GM13976 (cell line): ENCODE data around the gene IGFLR1.

ENCODE experiments used
- DNase-seq: peaks from one replicate; pipeline ENCODE4 v3.0.0; 2012; ENCODE audit warnings: low spot score
- in situ Hi-C: fragments of 300-500 bp; cut with MboI; formaldehyde crosslinking; loops from one replicate; pipeline ENCODE4 v1.12.0; 2022; ENCODE audit warnings: low sequenced_read_pairs, mixed read lengths, inconsistent platforms; ENCODE audit not compliant: unreplicated experiment
- TF ChIP-seq, protein P1 (sequence below): IDR thresholded peaks from 2 replicates; pipeline ENCODE4 v1.5.1; 2012; ENCODE audit warnings: borderline replicate concordance, mild to moderate bottlenecking; ENCODE audit not compliant: insufficient read depth; ENCODE audit errors: extremely low read depth, missing control alignments, control extremely low read depth

IGFLR1 gene

DNA sequence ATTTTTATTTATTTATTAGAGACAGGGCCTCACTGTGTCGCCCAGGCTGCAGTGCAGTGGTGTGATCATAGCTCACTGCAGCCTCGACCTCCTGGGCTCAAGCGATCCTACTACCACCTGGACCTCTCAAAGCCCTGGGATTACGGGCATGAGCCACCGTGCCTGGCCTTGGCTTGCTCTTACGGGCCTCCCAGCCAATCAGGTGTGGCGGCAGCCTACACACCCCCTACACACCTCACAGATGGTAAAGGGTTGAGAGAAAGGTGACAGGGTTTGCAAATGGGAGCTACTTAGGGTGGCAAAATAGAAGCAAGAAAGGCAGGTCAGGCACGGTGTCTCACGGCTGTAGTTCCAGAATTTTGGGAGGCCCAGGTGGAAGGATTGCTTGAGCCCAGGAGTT lies 38.9 kb downstream of the IGFLR1 start:
- in situ Hi-C loops = loop anchor here (10.0 kb wide), 1 partner anchor 221 kb away; no protein-coding TSS in a partner anchor
- no peak for DNase-seq
- TF ChIP-seq, protein P1, sequence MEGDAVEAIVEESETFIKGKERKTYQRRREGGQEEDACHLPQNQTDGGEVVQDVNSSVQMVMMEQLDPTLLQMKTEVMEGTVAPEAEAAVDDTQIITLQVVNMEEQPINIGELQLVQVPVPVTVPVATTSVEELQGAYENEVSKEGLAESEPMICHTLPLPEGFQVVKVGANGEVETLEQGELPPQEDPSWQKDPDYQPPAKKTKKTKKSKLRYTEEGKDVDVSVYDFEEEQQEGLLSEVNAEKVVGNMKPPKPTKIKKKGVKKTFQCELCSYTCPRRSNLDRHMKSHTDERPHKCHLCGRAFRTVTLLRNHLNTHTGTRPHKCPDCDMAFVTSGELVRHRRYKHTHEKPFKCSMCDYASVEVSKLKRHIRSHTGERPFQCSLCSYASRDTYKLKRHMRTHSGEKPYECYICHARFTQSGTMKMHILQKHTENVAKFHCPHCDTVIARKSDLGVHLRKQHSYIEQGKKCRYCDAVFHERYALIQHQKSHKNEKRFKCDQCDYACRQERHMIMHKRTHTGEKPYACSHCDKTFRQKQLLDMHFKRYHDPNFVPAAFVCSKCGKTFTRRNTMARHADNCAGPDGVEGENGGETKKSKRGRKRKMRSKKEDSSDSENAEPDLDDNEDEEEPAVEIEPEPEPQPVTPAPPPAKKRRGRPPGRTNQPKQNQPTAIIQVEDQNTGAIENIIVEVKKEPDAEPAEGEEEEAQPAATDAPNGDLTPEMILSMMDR = no peak

DNA sequence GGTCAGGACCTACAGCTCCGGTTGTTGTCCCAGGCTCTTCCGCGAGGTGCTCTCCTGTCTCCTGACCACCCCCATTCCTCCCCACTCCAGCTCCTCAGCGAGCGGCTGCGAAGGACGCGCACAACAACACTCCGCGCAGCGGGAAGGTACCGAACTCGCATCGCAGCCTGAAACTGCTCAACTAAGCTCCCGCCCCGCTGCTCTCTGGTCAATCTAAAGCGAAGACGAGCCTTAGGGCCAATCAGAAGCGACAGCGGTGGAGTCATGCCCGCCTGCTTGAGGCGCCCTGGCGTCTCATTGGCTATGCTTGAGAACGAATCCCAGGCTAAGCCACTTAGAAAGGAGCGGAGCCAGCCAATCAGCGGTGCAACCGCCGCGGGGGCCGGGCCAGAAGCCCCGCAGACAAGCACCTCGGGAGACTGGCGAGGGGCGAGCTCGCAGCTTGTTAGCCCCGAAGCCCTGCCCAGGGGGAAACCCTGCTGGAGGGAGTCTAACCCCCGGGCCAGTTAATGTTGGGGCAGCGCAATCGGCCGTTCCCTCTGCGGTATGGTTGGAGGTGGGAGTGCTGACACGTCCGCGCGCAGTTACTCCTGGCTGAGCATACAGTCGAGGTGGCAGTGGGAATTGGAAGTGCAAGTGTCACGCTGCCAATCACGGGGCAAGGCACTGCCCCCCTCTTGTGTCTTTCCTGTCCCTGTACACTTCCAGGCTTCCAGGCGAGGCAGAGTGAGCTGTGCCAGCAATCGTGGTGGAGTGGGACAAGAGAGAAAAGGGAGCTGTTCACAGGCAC lies 39.8 kb downstream of the IGFLR1 start:
- TF ChIP-seq, protein P1 = no peak
- in situ Hi-C loops = loop anchor here (10.0 kb wide), 1 partner anchor 222 kb away; no protein-coding TSS in a partner anchor
- DNase-seq = peak; percentile 95

DNA sequence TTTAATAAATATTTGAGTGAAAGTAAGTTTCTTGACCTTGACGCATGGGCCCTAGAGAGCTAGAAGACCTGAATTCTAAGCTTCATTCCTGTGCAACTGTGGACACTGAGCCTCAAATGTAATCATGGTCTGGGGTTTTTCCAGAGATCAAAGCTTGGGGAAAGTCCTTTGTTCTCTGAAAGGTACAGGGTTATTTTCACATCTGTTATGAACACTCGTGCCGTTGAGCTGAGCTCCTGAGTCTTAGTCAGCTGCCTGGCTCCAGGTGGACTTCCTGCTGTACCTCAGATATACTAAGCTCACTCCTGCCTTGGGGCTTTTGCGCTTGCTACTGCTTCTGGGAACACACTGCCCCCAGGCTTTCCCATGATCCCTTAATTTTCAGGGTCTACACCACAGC lies 45.4 kb downstream of the IGFLR1 start:
- TF ChIP-seq, protein P1 = no peak
- peak; percentile 65 for DNase-seq
- in situ Hi-C loops = no loop called here

DNA sequence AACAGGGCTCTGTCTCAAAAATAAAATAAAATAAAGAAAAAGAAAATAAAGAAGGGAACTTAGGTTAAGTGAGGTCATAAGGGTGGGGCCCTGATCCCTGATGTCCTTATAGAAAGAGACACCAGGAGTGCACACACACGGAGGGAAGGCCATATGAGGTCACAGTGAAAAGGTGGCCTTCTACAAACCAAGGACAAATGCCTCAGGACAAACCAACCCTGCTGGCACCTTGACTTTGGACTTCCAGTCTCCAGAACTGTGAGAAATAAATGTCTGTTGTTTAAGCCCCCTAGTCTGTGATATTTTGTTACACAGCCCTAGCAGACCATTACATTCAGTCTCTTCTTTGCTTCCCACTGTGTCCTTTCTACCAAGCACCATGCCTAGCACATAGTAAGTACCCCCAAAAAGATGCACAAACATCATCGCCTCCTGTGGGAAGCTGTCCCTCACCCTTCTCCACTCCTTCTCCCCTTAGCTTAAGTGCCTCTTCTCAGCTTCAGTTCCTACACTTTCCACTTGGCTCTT lies 46.3 kb downstream of the IGFLR1 start:
- TF ChIP-seq, protein P1 = no peak
- DNase-seq = no peak
- in situ Hi-C loops = no loop called here

DNA sequence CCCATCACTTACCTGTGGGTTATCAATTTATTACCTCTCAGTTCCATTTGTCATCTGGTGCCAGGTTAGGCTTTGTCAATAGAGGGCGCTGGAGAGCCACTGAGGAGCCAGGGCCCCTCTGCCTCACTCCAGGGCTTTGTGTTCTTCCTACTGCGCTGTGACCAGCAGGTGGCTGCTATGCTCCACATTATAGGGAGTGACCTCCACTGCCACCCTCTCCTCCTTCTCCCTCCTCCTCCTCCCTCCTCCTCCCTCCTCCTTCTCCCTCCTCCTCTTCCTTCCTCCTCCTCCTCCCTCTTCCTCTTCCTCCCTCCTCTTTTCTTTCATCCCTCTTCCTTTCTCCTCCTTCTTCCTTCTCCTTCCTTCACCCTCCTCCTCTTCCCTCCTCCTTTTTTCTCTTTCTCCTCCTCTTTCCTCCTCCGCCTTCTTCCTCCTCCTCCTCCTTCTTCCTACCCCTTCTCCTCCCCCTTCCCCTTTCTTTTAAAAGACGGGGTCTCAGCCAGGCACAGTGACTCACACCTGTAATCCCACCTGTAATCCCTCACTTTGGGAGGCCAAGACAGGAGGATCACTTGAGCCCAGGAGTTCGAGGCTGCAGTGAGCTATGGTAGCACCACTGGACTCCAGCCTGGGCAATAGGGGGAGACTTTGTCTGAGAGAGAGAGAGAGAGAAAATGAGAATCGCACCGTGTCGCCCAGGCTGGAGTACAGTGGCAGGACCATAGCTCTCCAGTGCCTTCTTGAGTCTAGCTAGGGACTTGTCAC lies 48.2 kb downstream of the IGFLR1 start:
- in situ Hi-C loops = no loop called here
- TF ChIP-seq, protein P1 = peak; percentile 99
- peak; percentile 86 for DNase-seq

DNA sequence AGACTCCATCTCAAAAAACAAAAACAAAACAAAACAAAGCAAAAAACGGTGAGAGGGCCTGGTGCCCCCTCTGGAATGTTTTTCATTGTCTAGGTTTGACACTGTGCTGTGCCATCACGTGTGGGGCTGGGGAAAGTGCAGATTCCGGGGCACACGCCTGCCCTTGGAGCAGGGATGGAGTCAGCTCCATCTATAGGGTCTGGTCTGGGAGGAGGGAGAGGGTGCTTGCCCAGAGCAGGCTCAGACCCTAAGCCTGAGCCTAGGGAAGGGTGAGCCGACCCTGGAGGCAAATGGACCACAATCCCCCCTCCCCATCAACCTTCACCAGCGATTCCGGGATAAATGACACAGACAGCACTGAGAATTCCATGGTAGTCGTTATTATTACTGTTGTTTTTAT lies 48.8 kb downstream of the IGFLR1 start:
- TF ChIP-seq, protein P1 = no peak
- DNase-seq = no peak
- in situ Hi-C loops = no loop called here
